IPS-18a (cell line): Measurements from ENCODE around the gene SNX13.

Experiments used
- H3K27ac ChIP-seq: one replicate; pipeline ENCODE4 v1.5.1; 2013; ENCODE audit warnings: low read length
- H3K27me3 ChIP-seq: one replicate; pipeline ENCODE4 v1.6.1; 2013; ENCODE audit warnings: mild to moderate bottlenecking, low read length; ENCODE audit not compliant: control insufficient read depth, insufficient read depth
- H3K36me3 ChIP-seq: one replicate; pipeline ENCODE4 v1.6.1; 2013; ENCODE audit warnings: low read depth, low read length; ENCODE audit not compliant: control insufficient read depth
- H3K4me1 ChIP-seq: one replicate; pipeline ENCODE4 v1.6.1; 2013; ENCODE audit warnings: low read depth, low read length; ENCODE audit not compliant: control insufficient read depth
- H3K4me3 ChIP-seq: one replicate; pipeline ENCODE4 v1.5.1; 2013; ENCODE audit warnings: low read length
- H3K9ac ChIP-seq: one replicate; pipeline ENCODE4 v1.6.1; 2013; ENCODE audit warnings: mild to moderate bottlenecking, low read length, moderate library complexity
- H3K9me3 ChIP-seq: one replicate; pipeline ENCODE4 v1.6.1; 2013; ENCODE audit warnings: low read depth, low read length; ENCODE audit not compliant: control insufficient read depth

Gene SNX13

DNA sequence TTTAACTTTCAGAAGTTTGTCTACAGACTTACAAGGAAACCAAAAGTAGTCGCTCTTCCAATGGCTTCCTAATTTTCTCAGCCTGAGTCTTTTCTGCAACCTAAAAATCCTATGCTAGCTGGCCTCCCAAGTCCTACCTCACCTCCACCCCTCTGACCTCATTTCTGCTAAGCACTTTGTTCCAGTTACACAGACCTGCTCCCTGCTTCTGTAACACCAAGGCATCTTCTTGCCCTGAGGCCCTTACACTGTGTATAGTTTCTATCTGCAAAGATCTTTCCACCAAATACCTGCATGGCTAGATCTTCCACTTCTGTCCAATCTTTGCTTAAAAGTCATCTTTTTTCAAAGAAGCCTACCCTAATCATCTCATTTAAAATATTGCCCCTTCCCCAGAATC is 1.9 kb upstream of the SNX13 start:
- no peak overlapping the region for H3K4me3 ChIP-seq
- no peak overlapping the region for H3K27ac ChIP-seq
- no peaks in the 10 kb centered on the region for H3K36me3 ChIP-seq
- H3K4me1 ChIP-seq: peaks cover 22% of the 10 kb centered on the region
- no peak overlapping the region for H3K9ac ChIP-seq
- H3K27me3 ChIP-seq: no peaks in the 10 kb centered on the region
- no peaks in the 10 kb centered on the region for H3K9me3 ChIP-seq

DNA sequence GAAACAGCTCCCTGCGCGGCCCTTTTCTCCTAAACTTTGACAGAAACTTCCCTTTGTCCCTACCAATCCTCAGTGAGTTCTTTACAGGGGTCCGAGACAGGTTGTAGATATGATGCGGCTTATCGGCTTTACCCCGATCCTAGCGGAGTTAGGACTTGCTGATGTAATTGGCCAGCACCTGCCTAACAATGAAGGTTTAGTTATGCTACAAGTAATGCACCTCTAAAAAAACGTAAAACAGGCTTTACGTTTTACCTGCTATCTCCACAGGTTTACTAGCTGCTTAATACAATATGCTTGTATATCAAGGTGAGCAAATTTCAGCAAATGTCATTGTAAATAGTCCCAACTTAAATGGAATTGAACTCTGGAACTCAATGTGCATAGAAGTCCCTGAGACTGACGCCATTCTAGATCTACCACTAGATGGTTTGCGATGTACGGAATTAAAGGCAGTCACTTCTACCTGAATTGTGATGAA is 697 bp upstream of the SNX13 start:
- H3K9ac ChIP-seq: peak overlapping the region; percentile 94
- peak overlapping the region; percentile 94 for H3K4me3 ChIP-seq

DNA sequence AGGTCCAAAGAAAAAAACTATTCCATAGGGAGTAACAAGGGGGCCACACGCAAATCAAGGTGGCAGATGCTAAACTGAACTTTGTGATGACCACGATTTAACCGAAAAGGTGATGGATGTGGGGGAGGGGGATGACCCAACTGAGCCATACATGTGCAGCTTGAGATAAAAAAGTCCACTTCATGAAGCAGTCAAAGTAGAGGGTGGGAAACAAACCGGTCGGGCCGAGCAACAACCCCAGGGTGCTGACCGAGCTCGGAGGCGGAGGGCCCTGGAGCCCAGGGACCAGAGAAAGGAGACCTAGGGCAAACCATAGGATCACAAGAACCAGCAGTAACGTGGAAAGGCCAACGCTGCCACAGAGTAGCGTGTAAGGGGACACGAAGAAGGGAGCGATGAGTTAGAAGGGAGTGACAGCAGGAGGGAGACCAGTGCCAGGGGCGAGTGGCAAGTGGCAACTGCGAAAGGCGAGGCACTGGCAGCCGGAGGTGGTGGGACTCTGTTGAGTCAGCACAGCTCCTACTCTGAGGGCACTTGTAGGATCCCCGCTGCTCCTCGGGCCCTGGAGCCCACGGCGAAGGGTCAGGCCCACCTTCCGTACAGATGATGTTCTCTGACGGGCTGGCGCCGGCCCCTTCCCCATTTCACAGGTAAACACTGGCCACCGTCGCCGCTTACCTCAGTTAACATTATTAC is 540 bp downstream of the SNX13 start:
- peaks cover 22% of the 10 kb centered on the region for H3K4me1 ChIP-seq

More for the DNA sequence above, 697 bp upstream of the SNX13 start:
- no peaks in the 10 kb centered on the region for H3K36me3 ChIP-seq
- H3K9me3 ChIP-seq: no peaks in the 10 kb centered on the region
- peak overlapping the region; percentile 86 for H3K27ac ChIP-seq
- peaks cover 22% of the 10 kb centered on the region for H3K4me1 ChIP-seq
- no peaks in the 10 kb centered on the region for H3K27me3 ChIP-seq

DNA sequence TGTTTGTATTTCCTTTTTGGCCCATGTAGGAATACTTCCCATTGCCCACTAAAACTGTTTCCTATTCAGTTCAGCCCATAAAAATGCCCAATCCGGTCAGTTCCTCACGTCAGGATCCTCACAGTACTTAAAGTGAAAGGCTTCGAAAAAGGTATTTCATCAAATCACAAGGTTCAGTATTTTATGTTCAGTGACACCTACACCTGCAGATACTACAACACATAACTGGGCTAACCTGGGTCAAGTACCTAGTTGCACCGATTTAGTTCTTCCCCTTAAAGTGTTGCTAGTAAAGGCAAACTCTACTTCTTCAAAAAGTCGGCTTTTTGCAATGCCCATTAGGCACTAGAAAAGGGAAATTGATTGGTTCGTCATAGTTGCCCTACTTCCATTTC is 1.1 kb downstream of the SNX13 start:
- Histone ChIP-seq H3K9ac (peak overlapping the region; percentile 94), H3K4me3 (peak overlapping the region; percentile 94), H3K27ac (no peak overlapping the region), H3K27me3 (no peaks in the 10 kb centered on the region), H3K4me1 (peaks cover 26% of the 10 kb centered on the region), H3K36me3 (no peaks in the 10 kb centered on the region), H3K9me3 (no peaks in the 10 kb centered on the region)

More for the DNA sequence above, 540 bp downstream of the SNX13 start:
- Histone ChIP-seq H3K4me3 (peak overlapping the region; percentile 94), H3K36me3 (no peaks in the 10 kb centered on the region), H3K27me3 (no peaks in the 10 kb centered on the region), H3K9me3 (no peaks in the 10 kb centered on the region), H3K9ac (peak overlapping the region; percentile 94), H3K27ac (peak overlapping the region; percentile 29)

DNA sequence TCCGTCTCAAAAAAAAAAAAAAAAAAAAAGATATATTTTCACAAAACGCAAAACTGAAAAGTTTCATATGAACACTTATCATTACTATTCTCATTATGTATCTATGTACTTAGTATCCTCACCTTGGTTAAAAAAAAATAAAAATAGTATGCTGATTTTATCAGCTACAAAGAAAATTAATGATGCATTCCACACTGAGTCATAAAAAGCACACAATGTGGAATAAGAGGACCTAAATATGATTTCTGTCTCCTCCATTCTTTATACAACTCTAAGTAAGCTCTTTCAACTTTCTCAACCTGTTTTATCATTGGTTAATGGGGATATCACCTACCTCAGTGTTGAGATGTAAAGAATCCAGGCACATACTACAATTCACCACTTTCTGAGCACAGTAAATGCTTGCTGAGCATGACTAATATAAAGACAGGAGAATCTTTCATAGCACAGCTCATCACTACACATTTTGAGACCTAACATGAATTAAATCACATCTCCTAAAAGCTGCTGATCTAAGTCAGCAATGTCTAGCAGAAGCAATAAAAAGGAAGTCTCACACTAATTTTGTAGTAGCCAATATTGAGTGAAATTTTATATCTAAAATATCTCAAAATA is 2.7 kb downstream of the SNX13 start:
- Histone ChIP-seq H3K27ac (no peak overlapping the region), H3K4me3 (peak overlapping the region; percentile 94)

DNA sequence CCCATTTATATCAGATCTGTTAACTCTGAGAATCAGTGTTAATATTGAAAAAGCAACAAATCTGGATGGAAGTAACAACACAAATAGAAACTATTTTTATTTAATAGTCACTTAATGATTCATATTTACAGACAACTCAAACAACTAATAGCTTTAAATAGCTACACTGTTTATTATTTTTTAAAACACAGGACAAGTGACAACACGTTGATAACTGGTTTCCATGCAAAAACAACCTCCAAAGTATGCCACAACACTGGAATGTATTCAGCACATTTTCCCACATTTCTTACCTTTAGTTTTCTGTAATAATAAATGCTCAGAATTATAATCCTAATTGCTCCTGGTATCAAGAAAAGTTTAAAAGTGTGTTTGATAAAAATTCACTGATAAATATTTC is 4.0 kb downstream of the SNX13 start:
- Histone ChIP-seq H3K27me3 (no peaks in the 10 kb centered on the region), H3K9ac (no peak overlapping the region), H3K4me3 (no peak overlapping the region), H3K36me3 (no peaks in the 10 kb centered on the region), H3K4me1 (peaks cover 25% of the 10 kb centered on the region), H3K27ac (no peak overlapping the region), H3K9me3 (no peaks in the 10 kb centered on the region)

More for the DNA sequence above, 2.7 kb downstream of the SNX13 start:
- Histone ChIP-seq H3K9ac (no peak overlapping the region), H3K36me3 (no peaks in the 10 kb centered on the region), H3K27me3 (no peaks in the 10 kb centered on the region), H3K4me1 (peaks cover 26% of the 10 kb centered on the region), H3K9me3 (no peaks in the 10 kb centered on the region)

DNA sequence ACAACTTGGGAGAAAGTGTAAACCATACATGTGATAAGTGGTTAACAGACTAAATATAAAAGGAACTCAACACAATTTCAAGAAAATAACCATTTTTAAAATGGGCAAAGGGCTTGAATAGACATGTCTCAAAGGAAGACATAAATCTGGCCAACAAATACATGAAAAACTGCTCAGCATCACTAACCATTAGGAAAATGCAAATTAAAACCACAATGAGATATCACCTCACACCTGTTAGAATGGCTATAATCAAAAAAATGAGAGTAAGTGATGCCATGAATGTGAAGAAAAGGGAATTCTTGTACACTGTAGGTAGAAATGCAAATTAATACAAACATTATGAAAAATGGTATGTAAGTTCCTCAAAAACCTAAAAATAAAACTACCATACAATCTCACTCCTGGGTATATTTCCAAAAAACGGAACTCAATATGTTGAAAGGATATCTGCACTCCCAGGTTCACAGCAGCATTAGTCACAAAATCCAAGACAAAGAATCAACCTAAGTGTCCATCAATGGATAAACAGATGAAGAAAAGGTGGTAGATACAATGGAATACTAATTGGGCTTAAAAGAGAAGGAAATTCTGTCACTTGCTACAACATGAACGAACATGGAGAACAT is 5.6 kb downstream of the SNX13 start:
- Histone ChIP-seq H3K4me1 (peaks cover 23% of the 10 kb centered on the region), H3K4me3 (no peak overlapping the region), H3K9ac (no peak overlapping the region), H3K9me3 (no peaks in the 10 kb centered on the region), H3K27me3 (no peaks in the 10 kb centered on the region), H3K27ac (no peak overlapping the region), H3K36me3 (no peaks in the 10 kb centered on the region)

DNA sequence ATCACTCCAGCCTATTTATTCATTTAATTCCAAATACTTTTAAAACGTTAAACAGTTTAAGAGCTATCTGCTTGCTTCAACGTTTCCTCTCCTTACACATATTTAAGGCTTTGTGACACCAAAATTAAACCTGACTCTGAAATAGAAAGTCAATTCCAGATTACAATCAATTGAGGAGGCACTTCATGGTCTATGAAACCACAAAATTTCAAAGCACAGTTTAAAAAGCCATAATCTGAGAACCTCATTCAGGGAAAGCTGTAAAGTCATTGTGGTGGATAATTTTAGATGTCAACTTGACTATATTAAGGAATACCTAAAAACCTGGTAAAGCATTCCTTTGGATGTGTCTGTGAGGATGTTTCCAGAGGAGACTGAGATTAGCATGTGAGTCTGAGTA is 6.2 kb downstream of the SNX13 start:
- Histone ChIP-seq H3K27ac (no peak overlapping the region), H3K4me3 (no peak overlapping the region), H3K27me3 (no peaks in the 10 kb centered on the region), H3K4me1 (peaks cover 21% of the 10 kb centered on the region), H3K36me3 (no peaks in the 10 kb centered on the region), H3K9me3 (no peaks in the 10 kb centered on the region), H3K9ac (no peak overlapping the region)

DNA sequence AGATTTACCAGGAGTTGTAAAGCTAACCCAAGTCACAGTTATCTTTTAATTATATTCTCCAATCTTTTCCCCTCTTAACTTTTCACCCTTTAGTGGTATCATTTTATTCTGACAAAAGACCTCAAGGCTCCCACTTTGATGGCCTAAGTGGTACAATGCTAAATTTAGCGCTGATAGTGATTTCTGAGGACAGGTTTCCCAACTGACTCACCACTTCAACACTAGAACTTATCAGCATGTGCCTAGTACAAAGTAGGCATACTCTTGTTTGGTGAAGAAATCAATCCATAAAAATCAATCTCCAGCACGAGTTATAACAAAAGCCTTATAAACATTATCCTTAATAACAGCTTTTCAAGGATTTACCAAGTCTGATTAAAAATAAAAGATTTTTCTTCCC is 7.5 kb downstream of the SNX13 start:
- Histone ChIP-seq H3K9ac (no peak overlapping the region), H3K4me3 (no peak overlapping the region), H3K36me3 (no peaks in the 10 kb centered on the region), H3K27me3 (no peaks in the 10 kb centered on the region), H3K9me3 (no peaks in the 10 kb centered on the region), H3K4me1 (peaks cover 12% of the 10 kb centered on the region), H3K27ac (no peak overlapping the region)

DNA sequence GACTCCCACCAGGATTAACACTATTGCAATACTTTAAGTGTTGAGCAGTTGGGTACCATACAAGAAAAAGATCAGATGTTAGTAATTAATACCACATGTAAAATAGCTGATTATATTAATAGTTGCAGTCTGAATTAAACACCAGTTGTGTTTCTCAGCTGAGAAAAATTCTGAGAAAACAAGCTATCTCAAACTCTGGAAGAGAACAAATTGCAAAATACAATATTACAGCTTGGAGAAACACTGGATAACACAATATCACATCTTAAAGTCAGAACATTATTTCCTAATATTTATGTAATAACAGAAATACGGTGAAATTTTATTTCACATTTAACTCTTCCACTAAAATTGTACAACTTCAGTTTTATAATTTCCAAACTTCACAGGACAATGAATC is 9.2 kb downstream of the SNX13 start:
- Histone ChIP-seq H3K4me1 (peaks cover 9% of the 10 kb centered on the region), H3K27ac (no peak overlapping the region), H3K36me3 (no peaks in the 10 kb centered on the region), H3K4me3 (no peak overlapping the region), H3K27me3 (no peaks in the 10 kb centered on the region), H3K9ac (no peak overlapping the region), H3K9me3 (no peaks in the 10 kb centered on the region)

DNA sequence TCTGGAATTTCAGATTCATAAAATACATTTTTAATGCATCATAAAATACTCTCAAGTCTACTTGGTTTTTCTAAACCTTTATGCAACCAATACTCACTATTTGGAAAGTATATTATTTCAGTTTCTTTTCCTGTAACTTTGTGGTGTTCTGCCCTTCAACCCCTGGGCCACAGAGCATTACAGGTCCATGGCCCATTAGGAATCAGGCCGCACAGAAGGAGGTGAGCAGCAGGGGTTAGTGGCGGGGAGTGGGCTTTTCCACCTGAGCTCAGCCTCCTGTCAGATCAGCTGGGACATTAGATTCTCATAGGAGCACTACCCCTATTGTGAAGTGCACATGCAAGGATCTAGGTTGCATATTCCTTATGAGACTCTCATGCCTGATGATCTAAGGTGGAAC is 9.7 kb downstream of the SNX13 start:
- Histone ChIP-seq H3K4me1 (peaks cover 9% of the 10 kb centered on the region), H3K27me3 (no peaks in the 10 kb centered on the region), H3K9me3 (no peaks in the 10 kb centered on the region)

More for the DNA sequence above, 9.7 kb downstream of the SNX13 start:
- Histone ChIP-seq H3K27ac (no peak overlapping the region), H3K4me3 (no peak overlapping the region), H3K36me3 (no peaks in the 10 kb centered on the region), H3K9ac (no peak overlapping the region)
